GM12874 (cell line): ENCODE measurements around the gene SLC4A1AP.

Source experiments
- TF ChIP-seq, protein P1 (sequence below): IDR thresholded peaks from 2 replicates; pipeline ENCODE4 v1.5.1; 2011; ENCODE audit warnings: low read depth, mild to moderate bottlenecking, control low read depth, low read length, moderate library complexity; ENCODE audit not compliant: insufficient read depth

SLC4A1AP gene

DNA sequence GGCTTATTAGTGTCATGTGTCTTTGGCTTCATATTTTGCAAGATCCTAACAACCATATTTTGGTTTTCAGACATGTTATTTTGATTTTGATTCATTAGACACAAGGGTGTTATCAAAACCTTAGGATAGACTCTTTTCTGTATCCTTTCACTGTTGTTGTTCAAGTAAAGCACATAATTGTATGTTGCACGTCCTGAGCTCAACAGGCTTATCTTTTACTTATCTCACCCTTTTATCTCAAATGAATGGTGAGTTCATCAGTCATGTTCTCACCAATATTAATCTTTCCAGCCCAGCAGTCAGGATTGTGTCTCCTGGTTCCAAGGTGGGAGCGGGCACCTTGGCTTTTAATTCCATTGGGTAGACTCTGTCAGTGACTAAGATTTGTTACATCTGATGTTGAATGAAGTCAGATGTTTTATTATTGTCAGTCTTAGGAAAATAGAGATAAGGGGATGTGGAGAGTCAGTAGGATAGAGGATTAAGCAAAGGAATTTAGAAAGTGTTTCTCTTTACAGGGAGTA is 22.9 kb upstream of the SLC4A1AP start:
- TF ChIP-seq, protein P1, sequence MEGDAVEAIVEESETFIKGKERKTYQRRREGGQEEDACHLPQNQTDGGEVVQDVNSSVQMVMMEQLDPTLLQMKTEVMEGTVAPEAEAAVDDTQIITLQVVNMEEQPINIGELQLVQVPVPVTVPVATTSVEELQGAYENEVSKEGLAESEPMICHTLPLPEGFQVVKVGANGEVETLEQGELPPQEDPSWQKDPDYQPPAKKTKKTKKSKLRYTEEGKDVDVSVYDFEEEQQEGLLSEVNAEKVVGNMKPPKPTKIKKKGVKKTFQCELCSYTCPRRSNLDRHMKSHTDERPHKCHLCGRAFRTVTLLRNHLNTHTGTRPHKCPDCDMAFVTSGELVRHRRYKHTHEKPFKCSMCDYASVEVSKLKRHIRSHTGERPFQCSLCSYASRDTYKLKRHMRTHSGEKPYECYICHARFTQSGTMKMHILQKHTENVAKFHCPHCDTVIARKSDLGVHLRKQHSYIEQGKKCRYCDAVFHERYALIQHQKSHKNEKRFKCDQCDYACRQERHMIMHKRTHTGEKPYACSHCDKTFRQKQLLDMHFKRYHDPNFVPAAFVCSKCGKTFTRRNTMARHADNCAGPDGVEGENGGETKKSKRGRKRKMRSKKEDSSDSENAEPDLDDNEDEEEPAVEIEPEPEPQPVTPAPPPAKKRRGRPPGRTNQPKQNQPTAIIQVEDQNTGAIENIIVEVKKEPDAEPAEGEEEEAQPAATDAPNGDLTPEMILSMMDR: no peak

- TF ChIP-seq, protein P1: no peak
These were observed 18.5 kb upstream of the SLC4A1AP start for GRCh38 chr2:27645197-27645596.

- TF ChIP-seq, protein P1: no peak
These were observed 16.4 kb upstream of the SLC4A1AP start for GRCh38 chr2:27647289-27647688.

- TF ChIP-seq, protein P1: no peak
These were observed 16.0 kb upstream of the SLC4A1AP start for GRCh38 chr2:27647737-27648136.

- TF ChIP-seq, protein P1: no peak
These were observed 12.6 kb upstream of the SLC4A1AP start for GRCh38 chr2:27651056-27651455.

- TF ChIP-seq, protein P1: no peak
These were observed 11.3 kb upstream of the SLC4A1AP start for GRCh38 chr2:27652341-27652740.

GRCh38 chr2:27652790-27653189 is 10.9 kb upstream of the SLC4A1AP start:
- TF ChIP-seq, protein P1: no peak
